Panc1 (cell line): ENCODE results near the gene SIGLEC1. TPM values are rescaled to one million over a fixed set of nuclear protein-coding genes. Genes with fewer than 3 reads are reported as not detected.

ENCODE experiments used
- ATAC-seq: fragments of 200-7000 bp; cut with Tn5 transposase; 2 replicates; pipeline ENCODE4 v1.9.1; 2020; ENCODE audit warnings: mild to moderate bottlenecking, moderate library complexity
- BruUV-seq: library from RNA; stranded (reverse); fragments of 400-500 nt; replicated peaks from 2 replicates; lab custom pipeline; 2021; lab: Mats Ljungman, UMichigan
- CTCF ChIA-PET: fragments of 300-600 bp; sonication (Branson Sonifier 250); formaldehyde crosslinking; loops from one replicate; lab custom pipeline; 2022; ENCODE audit warnings: antibody characterized with exemption; lab: Charles Lee
- POLR2A ChIA-PET: fragments of 300-600 bp; sonication (Branson Sonifier 250); formaldehyde crosslinking; loops from one replicate; lab custom pipeline; 2022; ENCODE audit warnings: antibody characterized with exemption; lab: Charles Lee
- DNase-seq: peaks from one replicate; pipeline ENCODE4 v3.0.0-alpha.2; 2010; ENCODE audit warnings: low read depth, low spot score
- H3K27ac ChIP-seq: 2 replicates; pipeline ENCODE4 v1.5.1; 2011; ENCODE audit warnings: mild to moderate bottlenecking, low read length, inconsistent platforms
- H3K27me3 ChIP-seq: fragments of 200-500 bp; sonication (Bioruptor generic); 2 replicates; pipeline ENCODE4 v1.6.0; 2014; ENCODE audit warnings: low read length, inconsistent platforms; ENCODE audit not compliant: control insufficient read depth, insufficient read depth
- H3K36me3 ChIP-seq: fragments of 200-500 bp; sonication (Bioruptor generic); 2 replicates; pipeline ENCODE4 v1.5.1; 2014; ENCODE audit warnings: inconsistent platforms, mild to moderate bottlenecking, low read length, moderate library complexity; ENCODE audit not compliant: control insufficient read depth, insufficient read depth
- H3K4me1 ChIP-seq: 2 replicates; pipeline ENCODE4 v1.5.1; 2011; ENCODE audit warnings: inconsistent platforms, mild to moderate bottlenecking, low read length, moderate library complexity; ENCODE audit not compliant: control insufficient read depth, insufficient read depth
- H3K4me3 ChIP-seq, 2 experiments: 2 replicates each; pipeline ENCODE4 v1.5.1; 2011 to 2012; ENCODE audit warnings: low read depth in 2 of 2, low read length in 2 of 2, mild to moderate bottlenecking in 2 of 2, inconsistent platforms in 1 of 2, moderate library complexity in 1 of 2
- H3K9me3 ChIP-seq: fragments of 200-500 bp; sonication (Bioruptor generic); 2 replicates; pipeline ENCODE4 v1.5.1; 2014; ENCODE audit warnings: low read depth, mild to moderate bottlenecking, inconsistent platforms, low read length, moderate library complexity; ENCODE audit not compliant: control insufficient read depth, insufficient read depth
- CTCF ChIP-seq: fragments of 450-650 bp; IDR thresholded peaks from 2 replicates; pipeline ENCODE4 v1.5.1; 2017; ENCODE audit warnings: mild to moderate bottlenecking
- POLR2AphosphoS5 ChIP-seq: IDR thresholded peaks from 2 replicates; pipeline ENCODE4 v1.6.1; 2012; ENCODE audit warnings: mild to moderate bottlenecking, low read depth, low read length, moderate library complexity
- REST ChIP-seq, 2 experiments: IDR thresholded peaks; 2 replicates each; pipeline ENCODE4 v1.6.1; 2011 to 2012; ENCODE audit warnings: low read depth in 2 of 2, control low read depth in 1 of 2, low read length in 1 of 2, mild to moderate bottlenecking in 1 of 2, moderate library complexity in 1 of 2; ENCODE audit not compliant: insufficient read depth in 1 of 2
- SIN3A ChIP-seq: IDR thresholded peaks from 2 replicates; pipeline ENCODE4 v1.6.1; 2012; ENCODE audit warnings: low read depth, mild to moderate bottlenecking, low read length, moderate library complexity, borderline replicate concordance; ENCODE audit not compliant: insufficient read depth
- TCF7L2 ChIP-seq: IDR thresholded peaks from 2 replicates; pipeline ENCODE4 v1.6.1; 2011; ENCODE audit warnings: mild to moderate bottlenecking, low read depth, low read length, inconsistent platforms
- in situ Hi-C: cut with HindIII; loops from 2 replicates; pipeline ENCODE4 v1.10.0; 2016; ENCODE audit warnings: low sequenced_read_pairs, low pct_unique_long_range_greater_than_20kb
- intact Hi-C: fragments of 100-400 bp; cut with micrococcal nuclease; formaldehyde crosslinking; loops from one replicate; pipeline ENCODE4 v1.10.0; 2022; ENCODE audit not compliant: unreplicated experiment
- total RNA-seq: library from RNA; stranded (reverse); gene quantifications from one replicate; pipeline ENCODE4 v1.2.1, GENCODE V29; 2021; ENCODE audit not compliant: unreplicated experiment

The SIGLEC1 gene
- total RNA-seq, 1 experiment from 2014 or later = 0.03 TPM

GRCh38 chr20:3678198-3678597, 34.2 kb downstream of the SIGLEC1 start:
- in situ Hi-C loops = no loop called here
- no peak overlapping the region for H3K27ac ChIP-seq
- H3K4me1 ChIP-seq = no peaks in the 10 kb centered on the region
- ChIA-PET CTCF (no interaction called here), POLR2A (no interaction called here)
- ATAC-seq (no peak), DNase-seq (no peak)
- no TSS peak for BruUV-seq
- H3K4me3 ChIP-seq = no peak overlapping the region
- intact Hi-C loops = loop anchor here (5.0 to 10.0 kb wide), 2 partner anchors 67 to 89 kb away; partner anchors contain the start of gene ADISSP
- H3K36me3 ChIP-seq = 0 out of 2 replicates have a peak, but pooled peaks cover 2% of the 10 kb centered on the region
- peaks cover 3% of the 10 kb centered on the region; the same call in 1 of the 2 replicates for H3K27me3 ChIP-seq
- TF ChIP-seq SIN3A (no peak), REST (IDR thresholded peaks at IDR 0.05; ENCODE audit: insufficient read depth in 1 of 2, low read depth in 2 of 2, low read length in 1 of 2) (no peak), POLR2AphosphoS5 (no peak), CTCF (no peak), TCF7L2 (no peak)
- no peaks in the 10 kb centered on the region for H3K9me3 ChIP-seq

GRCh38 chr20:3677733-3678132, 34.7 kb downstream of the SIGLEC1 start:
- intact Hi-C loops = loop anchor here (5.0 to 10.0 kb wide), 2 partner anchors 67 to 90 kb away; partner anchors contain the start of gene ADISSP
- TF ChIP-seq TCF7L2 (no peak), CTCF (no peak), REST (IDR thresholded peaks at IDR 0.05; ENCODE audit: insufficient read depth in 1 of 2, low read depth in 2 of 2, low read length in 1 of 2) (no peak), SIN3A (no peak), POLR2AphosphoS5 (no peak)
- no peak for ATAC-seq
- no peak for DNase-seq
- CTCF ChIA-PET = interaction anchor here (0.6 to 2.1 kb wide), 4 partner anchors 33 to 331 kb away, joined by 4 to 12 read pairs (median 8); partner anchors contain the start of gene ADISSP
- Histone ChIP-seq H3K27ac (no peak overlapping the region), H3K27me3 (peaks cover 6% of the 10 kb centered on the region; the same call in 1 of the 2 replicates), H3K4me1 (no peaks in the 10 kb centered on the region), H3K4me3 (no peak overlapping the region), H3K36me3 (0 out of 2 replicates have a peak, but pooled peaks cover 2% of the 10 kb centered on the region), H3K9me3 (no peaks in the 10 kb centered on the region)
- no TSS peak for BruUV-seq
- in situ Hi-C loops = no loop called here
- POLR2A ChIA-PET = no interaction called here
